Colon (tissue), 2 donors: Measurements from ENCODE around the gene ZIM2.

Experiments used
- FAIRE-seq: peaks from 2 replicates; lab custom pipeline; 2012; peaks lifted over from hg19 to GRCh38; lab: Jason Lieb, UNC
- donor health status: control.
- donor health status: control.

Gene ZIM2

DNA sequence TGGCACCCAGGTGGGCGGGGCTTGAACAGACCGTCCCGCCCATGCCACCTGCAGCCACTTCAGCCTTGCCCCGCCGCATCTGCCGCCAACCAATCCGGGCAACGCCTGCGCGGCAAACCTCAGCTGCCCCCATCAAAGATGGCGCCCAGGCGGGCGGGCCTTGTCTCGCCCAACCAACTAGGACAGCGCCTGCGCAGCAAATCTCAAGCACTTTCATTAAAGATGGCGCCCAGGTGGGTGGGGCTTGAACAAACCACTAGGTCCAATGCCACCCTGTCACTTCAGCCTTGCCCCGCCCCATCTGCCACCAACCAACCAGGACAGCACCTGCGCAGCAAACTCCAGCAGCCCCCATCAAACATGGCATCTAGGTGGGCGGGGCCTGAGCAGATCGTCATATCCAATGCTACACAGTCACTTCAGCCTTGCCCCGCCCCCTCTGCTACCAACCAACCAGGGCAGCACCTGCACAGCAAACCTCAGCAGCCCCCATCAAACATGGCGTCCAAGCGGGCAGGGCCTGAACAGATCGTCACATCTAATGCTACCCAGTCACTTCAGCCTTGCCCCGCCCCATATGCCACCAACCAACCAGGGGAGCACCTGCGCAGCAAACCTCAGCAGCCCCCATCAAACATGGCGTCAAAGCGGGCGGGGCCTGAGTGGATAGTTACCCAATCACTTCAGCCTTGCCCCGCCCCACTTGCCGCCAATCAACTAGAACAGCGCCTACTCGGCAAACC is 1.4 kb downstream of the ZIM2 start:
- FAIRE-seq, result no peak

DNA sequence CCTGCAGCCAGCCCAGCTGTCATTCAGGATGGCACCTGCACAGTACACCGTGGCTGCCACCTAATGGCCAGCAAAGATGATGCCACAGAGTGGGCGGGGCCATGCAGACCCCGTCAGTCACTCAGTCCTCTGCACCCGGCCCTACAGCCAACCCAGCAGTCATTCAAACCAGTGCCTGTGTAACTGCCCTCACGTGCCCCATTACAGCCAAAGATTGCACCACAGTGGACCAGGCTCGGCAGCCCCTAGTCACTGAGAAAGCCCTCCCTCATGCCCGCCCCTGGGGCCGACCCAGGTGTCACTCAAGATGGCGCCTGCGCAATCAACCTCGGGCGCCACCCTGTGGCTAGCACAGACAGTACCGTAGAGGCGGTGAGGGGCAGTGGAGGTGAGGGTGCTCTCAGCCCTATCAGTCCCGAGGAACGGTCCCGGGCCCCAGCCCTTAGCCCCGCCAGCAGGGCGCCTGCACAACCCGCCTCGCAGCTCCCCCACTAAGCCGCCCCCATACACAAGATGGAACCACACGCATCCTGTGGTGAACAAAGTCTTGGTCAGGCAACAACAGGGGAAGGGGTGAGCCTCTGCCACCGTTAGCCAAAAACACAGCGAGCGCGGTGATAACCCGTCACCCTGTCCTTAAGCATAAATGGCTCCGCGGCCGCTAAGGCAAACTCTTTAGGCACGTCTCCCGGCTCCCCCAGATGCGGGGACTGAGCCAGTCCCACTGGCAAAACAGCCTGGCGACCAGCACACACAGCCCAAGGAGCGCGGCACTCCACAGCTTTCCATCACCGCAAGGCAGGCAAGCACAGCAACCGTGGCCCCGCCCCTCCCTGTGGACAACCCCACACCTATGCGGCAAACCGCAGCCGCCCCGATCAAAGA is 2.3 kb downstream of the ZIM2 start:
- FAIRE-seq, result no peak

DNA sequence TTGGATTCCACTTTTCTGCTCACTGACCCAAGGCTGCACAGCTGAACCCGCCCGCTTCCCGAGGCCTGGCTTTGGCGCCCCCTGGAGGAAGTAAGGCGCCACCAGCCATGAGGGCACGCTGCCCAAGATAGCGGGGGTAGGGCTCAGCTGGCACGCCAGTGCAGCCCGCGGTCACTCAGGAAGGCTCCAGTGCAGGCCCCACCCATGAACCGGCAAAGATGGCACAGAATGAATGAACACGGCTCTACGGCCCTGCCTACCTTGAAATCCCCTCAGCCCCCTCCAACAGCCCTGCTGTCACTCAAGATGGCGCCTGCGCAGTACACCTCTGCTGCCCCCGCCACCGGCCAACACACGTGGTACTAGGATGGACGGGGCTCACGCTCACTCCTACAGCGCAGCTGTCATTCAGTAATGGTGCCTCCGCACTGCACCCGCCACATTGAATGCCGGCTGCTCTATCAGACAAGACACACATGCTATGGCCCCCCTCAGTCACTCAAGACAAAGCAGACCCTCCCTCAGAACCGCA is 3.0 kb downstream of the ZIM2 start:
- no peak for FAIRE-seq

DNA sequence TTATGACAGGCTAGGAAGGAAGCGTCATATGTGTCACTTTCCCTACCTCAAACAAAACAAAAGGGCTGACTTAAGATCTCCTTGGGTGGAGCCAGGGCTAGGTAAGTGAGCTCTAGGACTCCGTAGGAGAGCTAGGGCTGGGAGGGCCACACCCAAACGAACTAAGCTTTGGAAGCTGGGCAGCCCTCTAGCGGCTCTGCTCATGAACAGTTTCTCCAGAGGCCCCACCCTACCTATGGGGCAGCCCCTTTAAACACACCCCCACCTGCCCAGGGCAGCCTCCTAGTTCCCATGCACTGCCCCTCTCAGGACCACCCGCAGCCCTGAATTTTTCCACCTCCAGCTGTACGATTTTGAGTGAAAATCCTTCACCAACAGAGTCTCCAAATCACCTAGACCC is 3.5 kb downstream of the ZIM2 start:
- no peak for FAIRE-seq

DNA sequence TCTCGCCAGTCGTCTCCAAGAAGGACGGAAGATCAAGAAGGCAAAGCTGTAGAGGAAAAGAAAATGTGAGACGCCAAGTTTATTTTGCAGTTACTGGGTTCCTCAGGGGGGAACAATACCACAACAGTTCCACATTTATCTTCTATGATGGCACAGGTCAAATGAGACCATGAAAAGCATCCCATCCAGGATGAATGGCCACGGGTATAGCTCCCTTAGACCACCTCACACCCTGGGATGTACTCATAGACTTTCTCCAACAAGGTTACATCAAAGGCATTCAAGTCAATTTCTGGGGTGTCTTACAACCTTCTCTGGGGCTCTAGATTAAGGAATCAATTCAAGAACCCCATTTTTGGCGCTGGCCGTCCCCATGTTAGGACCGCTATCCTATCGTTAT is 4.5 kb downstream of the ZIM2 start:
- no peak for FAIRE-seq

DNA sequence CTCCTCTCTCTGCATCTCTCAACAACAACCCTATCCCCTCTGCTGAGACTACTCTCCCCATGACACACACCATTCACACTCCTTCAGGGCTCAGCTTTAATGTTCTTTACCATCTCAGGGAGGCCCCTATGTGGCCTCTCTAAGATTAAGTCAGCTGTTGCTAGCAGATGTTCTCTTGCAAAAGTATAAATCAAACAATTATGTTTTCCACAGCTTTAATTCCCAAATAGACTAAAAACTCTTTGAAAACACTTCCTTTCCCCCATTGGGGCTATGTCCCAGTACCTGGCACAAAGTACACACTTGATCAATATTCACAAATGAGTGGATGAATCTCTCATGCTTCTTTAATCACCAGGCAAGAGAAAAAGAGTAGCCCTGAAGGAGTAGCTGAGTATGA is 5.1 kb downstream of the ZIM2 start:
- FAIRE-seq, result no peak

DNA sequence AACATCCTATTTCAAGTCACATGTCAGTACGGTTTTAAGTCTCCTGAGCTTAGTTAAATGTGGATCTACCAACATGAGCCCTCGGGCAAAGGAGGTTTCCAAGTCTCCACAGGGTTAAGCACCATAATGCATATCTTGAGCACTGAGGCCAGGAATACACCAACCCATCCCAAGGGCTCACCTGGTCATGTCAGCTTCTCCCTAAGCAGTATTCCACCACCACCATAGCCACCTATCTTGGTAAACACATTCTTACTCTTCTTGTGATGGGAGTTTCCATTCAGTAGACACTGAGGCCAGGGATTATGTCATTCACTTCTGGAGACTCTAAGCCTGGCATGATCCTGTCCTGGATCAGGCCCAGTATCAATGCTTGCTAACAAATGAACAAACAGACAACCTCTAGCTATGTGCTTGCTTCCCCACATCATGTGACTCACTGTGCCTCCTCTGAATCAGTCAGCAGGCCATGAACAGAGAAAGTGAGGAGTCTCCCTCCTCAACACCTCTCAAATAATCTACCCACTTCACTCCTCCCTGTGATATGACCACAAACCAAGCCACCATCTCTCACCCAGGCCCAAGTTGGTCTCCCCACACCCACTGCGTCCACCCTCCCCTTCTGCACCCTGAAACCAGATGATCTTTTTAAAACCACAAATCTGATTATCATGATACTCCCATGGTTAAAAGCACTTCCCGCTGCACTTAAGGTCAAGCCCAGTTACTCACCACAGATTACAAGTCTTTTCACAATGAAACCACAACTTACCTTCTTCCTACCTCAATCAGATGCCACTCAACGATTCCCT is 5.8 kb downstream of the ZIM2 start:
- no peak for FAIRE-seq

DNA sequence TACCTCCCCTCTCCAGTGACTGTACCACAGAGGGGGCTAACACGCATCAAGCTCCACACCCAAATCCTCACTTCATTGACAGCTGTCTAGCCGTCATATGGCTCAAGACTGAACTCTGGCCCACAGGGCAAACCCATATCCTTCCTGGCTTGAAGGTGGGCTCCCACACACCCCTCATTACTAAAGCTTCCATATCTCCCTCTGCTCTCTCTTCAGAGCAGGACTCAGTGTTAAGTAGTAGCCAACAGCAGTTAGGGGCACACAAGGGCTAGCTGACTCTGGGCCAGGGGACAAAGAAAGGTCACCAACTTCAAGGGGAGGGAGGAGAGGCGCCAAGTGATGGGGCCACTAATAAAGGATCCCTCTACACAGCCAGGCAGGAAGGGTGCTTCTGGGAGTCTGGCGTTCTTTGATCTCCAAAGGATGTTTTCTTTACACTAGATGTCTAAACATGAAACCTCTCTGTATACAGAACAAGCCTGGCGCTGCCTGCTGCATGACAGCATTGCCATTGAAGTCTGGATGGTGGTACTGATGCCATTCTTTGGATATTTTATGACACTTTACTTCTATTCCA is 8.1 kb downstream of the ZIM2 start:
- FAIRE-seq, result no peak

DNA sequence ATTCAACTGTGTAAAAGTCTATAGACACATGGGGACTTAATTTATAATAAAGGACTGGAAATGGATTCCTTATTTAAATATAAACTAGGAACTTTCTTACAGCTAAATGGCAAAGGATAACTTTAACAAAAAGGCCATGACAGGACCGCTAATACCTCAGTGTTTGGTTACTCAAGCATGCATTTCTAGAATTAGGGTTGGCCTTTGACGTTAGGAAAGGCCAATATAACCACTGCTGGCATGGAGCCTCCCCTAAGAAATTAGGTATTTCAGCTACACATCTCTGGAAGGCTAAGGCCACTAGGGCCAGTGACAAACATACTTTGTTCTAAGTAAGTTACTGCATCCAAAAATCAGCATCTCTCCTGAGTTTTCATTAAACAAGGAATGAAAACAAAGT is 9.3 kb downstream of the ZIM2 start:
- FAIRE-seq, result no peak

DNA sequence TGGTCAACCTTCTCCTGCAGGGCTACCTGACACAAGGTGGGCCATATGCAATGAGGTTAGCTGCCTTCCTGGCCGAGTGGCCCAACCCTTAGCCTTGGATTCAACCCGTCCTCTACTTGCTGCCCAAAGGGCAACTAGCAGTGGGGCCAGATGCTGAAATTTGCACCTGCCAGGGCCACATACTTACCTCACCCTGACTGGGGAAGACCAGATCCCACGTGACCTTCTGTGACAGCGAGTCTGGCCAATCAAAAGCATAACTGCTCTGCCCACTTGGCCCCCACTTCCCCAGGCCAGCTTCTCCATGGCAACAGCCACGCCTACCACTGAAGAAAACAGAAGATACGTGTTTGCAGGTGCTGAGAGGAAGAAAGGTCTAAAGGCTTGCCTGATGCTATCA is 10.9 kb downstream of the ZIM2 start:
- no peak for FAIRE-seq

DNA sequence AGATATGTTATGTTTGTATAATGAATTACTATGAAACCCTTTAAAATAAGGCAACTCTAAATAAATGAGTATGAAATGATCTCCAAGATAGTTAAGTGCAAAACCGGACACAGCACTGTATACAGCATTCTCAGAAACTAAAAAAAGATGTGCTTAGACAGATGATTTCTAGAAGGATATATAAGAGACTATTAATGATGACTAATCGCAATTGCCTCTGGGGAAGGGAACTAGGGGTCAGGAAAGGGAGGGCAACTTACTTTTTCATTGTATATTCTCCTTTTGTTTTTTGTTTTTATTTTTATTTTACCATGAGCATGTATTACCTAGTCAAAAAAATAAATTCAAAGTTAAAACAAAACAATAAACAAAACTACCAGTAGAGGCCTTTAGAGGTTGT is 12.8 kb downstream of the ZIM2 start:
- FAIRE-seq, result no peak

DNA sequence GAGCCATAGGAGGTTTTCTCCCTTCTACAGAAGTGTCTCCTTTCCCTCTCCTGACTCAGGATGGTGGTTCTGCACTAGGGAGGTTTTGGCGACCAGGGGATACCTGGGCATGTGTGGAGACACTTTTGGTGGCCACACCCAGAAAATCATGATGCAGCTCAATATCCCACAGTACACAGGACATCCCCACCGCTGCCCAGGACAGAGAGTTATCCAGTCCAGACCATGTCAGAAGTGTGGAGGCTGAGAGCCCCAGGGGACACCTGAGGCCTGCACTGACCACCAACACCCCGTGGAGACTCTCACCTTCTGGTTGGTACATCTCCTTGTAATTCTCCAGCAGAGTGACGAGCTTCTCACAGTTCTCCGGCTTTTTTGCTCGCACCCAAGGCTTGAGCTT is 16.6 kb downstream of the ZIM2 start:
- FAIRE-seq, result no peak

DNA sequence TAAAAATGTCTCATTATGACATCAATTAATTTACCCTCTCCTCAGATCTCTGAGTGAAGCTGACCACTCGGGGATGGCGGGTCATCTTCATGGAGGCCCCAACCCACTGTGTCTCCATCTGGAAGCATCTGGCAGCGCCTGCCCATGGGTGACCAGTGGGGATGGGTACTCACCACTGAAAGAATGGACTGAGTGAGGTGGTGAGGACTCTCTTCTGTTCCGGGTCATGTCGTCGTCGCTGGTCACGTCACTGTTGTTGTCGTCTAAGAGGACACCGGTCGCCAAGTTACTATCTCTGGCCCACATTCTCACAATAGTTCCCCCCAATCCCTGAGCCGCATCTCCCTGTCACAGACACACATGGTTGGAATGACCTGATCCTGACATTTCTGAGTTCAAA is 17.1 kb downstream of the ZIM2 start:
- FAIRE-seq, result no peak

DNA sequence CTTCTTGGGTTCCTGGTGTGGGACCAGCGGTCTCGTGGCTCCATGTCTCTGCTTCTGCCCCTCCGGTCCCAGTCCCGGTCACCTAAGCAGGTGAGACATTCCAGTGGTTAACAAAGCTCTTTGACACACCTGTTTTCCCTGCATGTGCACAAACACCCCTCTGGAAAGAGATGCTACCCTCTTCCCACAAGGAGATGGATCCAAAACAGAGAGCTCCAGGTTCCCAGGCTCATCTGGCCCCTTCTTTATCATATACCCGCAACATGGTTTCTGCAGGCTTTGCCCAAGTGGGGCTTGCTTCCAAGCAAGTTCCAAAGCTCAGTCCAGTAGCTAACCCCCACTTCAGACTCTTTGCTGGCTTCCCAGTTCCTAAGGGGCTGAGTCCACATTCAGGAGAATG is 17.8 kb downstream of the ZIM2 start:
- FAIRE-seq, result no peak

DNA sequence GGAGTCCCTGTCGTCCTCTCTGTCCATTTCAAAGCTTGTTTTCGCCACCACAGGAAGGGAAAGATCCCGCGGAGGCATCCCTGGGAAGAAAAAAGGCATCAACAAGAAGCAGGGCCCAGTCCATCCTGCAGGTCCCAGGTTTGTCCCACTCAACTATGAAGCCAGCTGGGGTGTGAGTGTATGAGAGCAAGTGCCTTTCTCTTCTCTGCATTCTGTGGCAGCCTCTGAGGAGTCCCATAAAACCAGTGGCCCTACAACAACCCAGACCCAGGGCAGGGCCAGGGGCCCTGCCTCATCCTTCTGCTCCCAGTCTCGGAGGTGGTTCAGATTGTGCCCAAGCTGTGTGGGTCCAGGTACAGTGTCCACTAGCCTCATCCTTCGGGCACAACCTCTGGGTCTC is 18.9 kb downstream of the ZIM2 start:
- no peak for FAIRE-seq

DNA sequence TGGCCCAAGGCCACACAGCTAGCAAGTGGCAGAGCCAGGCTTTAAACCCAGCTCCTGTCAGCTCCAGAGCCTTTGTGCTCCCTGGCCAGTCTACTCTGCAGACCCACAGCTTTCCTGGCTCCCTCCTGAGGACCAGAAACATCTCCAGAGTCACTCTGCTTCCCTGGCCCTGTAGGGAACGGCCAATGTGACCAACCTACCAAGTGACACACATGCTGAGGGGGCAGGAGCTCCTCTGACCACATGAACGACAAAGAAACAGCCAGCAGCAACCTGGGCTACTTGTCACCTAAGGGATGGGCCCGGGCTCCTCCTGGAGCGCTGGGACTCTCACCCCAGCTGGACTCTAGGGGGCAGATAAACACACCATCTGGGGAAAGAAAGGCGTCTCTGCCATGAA is 19.3 kb downstream of the ZIM2 start:
- FAIRE-seq, result no peak

DNA sequence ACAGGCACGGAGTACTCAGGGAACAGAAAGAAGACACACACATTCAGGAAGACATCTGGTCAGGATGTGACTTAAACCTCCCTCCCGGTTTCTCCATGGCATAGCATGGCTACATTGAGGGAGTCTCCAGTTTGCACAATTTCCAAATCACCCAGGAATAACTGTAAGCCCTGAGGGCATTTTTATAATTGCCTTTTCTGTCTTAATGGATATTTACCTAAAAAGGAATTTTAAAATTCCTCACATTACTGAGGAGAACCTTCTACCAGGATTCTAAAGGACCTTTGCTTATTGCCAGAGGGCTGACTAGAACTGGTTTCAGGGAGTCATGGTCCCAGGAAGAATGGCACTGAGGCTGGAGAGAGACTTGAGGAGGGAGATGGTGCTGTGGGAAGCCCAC is 21.4 kb downstream of the ZIM2 start:
- FAIRE-seq, result no peak

DNA sequence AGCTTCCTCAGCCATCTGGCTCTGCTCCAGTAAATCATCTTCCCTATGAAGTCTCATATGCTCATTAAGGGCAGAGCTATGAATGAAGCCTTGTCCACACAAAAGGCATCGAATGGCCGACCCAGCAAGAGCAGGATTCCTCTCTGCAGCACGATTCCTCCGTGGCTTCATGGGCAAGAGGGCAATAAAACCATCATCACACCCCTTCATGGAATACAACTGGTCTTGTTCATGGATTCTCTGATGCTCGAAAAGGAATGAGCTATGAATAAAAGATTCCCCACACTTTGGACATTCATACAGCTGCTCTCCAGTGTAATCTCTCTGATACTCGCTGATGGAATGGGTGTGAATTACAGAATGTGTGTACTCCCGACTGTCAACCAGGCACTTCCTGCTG is 25.9 kb downstream of the ZIM2 start:
- FAIRE-seq, result no peak

DNA sequence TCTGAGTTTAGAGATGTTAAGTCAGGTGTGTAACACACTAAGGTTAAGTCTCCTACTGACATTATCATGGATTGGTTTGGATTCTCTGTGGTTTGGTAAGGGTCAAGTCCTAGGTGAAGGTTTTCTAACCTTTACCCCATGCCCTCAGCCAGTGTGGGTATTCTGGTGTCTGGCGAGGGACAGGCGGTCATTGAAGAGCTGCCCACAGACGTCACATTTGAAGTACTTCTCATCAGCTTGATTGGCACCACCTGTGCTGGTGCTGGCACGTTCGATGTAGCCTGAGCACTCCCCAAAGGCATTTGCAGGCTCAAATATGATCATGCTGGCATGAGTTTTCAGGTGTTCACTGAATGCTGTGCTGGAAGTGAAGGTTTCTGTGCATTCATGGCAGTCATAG is 27.0 kb downstream of the ZIM2 start:
- no peak for FAIRE-seq

DNA sequence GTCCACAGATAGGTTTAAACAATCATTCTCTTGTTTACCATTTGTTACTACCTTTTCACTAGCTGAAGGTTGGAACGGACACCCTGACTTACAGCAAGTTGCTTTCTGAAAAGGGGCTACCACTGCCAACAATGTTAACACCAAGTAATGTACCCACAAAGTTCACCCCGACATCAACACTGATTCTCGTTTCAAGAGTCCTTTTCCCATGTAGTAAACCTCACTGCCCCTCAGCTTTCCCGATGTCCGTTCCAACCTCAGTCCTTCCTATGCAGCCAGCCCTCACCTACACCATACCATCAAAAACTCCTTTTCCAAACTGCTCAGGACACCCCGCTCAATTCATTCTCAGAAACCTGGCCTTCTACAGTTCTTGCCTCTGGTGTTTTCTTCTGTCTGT is 29.0 kb downstream of the ZIM2 start:
- no peak for FAIRE-seq

DNA sequence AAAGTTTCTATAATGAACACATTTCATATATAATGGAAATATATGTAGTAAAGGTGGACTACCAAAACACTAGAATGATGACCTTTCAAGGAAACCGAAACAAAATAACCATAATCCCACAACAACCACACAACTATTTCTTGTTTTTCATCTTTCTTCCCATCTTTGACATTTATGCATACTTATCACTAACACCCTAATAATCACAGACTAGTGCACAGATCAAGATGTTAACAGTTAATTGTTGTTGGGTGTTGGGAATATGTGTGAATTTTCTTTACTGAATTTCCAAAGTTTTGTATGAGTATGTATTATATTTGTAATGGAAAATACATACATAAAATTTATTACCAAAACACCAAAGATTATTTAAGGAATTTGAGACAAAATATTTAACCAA is 30.3 kb downstream of the ZIM2 start:
- no peak for FAIRE-seq

DNA sequence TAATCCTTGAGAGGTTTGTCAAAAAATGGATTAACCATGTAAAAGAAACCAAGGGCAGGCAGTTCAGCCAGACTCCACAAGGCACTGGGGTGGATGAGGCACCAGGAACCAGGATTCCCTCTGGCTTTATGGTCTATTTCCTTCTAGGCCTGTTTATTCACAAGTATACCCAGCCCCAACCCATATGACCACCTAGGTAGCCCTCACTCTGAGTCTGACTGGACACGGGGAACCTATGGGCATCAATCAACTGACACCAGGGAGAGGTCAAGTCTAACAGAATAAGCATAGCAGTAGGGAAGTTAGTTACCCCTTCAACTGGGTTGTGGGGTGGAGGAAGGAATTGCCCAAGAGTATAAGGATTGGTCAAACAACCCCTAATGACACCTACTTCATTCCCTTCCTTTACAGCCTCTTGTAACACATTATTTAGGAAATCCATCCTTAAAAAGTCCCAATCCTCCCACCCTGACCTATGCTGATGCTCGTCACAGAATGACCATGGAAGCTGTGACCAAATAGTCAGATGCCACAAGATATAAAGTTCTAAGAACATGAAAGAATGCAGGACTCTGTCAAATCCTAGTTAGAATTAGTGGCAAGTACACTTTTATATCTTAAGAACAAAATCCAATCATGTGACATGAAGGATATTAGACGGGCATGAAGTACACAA is 31.7 kb downstream of the ZIM2 start:
- FAIRE-seq, result no peak
